DMS114 treated with DMSO at 0.1 percent for 48 hours (cell line): Measurements from ENCODE around the gene UBAP1.
"Not testable (repeated sequence)": the region's sequence is repeated elsewhere in the genome, so short reads cannot be mapped to it uniquely, and the experiment has no call there.

Source experiments
- DNase-seq: peaks from one replicate; lab custom pipeline; 2025; ENCODE audit not compliant: unreplicated experiment; lab: John Stamatoyannopoulos, UW

UBAP1 gene

GRCh38 chr9:34179213-34180136 is 632 bp downstream of the UBAP1 start:
- peak; percentile 28 for DNase-seq

- DNase-seq = no peak
These were observed 7.1 kb downstream of the UBAP1 start for GRCh38 chr9:34185778-34186551.

GRCh38 chr9:34187891-34188240 is 9.0 kb downstream of the UBAP1 start:
- no peak for DNase-seq

DNA sequence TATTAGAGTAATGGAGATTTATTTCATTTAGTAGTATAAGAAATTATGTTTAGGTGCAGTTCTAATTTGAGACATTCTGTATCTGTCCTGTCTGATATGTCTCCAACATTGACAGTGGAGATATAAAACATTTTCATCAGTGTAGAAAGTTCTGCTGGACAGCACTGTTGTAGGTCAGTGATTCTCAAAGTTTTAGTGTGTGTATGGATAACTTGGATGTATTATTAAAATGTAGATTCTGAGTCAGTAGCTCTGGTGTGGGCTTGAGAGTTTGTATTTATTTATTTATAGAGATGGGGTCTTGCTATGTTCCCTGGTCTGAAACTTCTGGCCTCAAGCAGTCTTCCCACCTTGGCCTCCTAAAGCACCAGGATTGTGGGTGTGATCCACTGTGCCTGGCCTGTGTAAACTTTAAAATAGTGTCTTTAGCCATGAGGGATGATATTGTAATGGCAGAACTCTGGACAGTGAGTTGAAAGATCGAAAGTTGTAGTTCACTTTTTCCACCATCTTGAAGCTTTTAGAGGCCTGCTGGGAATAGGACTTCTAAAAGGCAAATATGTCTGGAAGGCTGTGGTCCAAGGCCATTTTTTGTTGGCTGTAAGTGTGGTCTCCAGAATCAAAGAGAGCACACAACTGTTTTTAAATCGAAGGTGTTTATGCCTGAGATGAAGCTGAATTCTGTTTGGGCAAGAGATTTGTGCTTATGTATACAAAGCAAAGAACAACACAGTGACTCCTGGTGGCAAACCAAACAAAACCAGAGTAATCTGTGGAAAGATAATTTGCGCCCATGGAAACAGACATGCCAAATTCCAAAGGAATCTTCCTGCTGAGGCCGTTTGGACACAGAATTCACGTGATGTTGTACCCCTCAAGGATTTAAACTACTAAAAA is 12.4 kb downstream of the UBAP1 start:
- no peak for DNase-seq

- no peak for DNase-seq
These were observed 16.3 kb downstream of the UBAP1 start for GRCh38 chr9:34195143-34195542.

GRCh38 chr9:34197286-34197685 is 18.4 kb downstream of the UBAP1 start:
- DNase-seq = not testable (repeated sequence)

DNA sequence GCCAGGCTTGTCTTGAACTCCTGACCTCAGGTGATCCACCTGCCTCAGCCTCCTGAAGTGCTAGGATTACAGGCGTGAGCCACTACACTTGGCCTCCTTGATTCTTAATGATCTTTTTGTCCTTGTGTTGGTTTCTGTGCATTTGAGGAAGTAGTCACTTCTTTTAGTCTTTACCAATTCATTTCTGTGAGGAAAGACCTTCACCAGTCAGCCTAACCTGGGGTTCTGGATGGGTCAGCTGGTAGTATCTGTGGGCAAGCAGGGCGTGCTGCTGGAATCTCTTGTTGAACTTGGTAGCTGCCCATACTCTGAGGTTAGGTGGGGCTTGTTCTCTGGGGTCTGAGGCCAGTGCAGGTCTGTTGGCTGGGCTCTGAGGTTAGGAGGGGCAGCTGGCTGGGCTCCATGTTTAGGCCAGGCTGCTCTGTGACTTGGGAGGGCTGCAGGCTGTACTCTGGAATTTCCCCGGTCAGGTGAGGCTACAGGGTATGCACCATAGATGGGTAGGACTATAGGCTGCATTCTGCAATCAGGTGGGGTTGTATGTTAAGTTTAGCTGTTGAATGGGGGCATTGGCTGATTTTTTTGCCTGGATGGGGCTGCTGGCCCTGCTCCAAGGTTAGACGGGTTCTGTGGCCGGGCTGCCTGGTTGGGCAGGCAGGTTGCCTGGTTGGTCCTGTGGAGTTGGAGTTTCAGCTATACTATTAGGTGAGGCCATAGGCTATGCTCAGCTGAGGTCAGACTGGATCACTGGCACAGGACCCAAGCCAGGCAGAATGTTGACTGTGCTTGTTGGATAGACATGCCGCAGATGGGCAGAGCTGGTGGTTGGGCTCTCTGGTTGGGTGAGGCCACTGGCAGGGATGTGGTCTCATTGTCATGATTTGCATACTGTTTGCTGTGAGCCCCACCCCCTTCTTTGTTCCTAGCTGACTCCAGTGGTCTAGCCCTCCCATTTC is 19.2 kb downstream of the UBAP1 start:
- no peak for DNase-seq

GRCh38 chr9:34200092-34200491 is 21.2 kb downstream of the UBAP1 start:
- no peak for DNase-seq

GRCh38 chr9:34203275-34203991 is 24.6 kb downstream of the UBAP1 start:
- no peak for DNase-seq

GRCh38 chr9:34203992-34204635 is 25.3 kb downstream of the UBAP1 start:
- no peak for DNase-seq

DNA sequence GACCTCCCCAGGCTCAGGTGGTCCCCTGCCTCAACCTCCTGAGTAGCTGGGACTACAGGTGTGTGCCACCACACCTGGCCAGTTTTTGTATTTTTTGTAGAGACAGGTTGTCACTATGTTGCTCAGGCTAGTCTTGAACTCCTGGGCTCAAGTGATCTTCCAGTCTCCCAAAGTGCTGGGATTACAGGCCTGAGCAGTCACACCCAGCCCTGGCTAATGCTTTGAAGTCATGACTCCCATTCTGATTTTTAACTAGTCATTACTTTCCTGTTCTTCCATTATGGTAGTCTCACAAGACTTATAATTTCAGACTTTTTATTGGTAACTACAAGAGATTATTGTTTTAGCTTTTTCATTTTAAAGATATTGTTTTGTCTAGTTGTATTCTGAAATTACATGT is 26.3 kb downstream of the UBAP1 start:
- DNase-seq = no peak

DNA sequence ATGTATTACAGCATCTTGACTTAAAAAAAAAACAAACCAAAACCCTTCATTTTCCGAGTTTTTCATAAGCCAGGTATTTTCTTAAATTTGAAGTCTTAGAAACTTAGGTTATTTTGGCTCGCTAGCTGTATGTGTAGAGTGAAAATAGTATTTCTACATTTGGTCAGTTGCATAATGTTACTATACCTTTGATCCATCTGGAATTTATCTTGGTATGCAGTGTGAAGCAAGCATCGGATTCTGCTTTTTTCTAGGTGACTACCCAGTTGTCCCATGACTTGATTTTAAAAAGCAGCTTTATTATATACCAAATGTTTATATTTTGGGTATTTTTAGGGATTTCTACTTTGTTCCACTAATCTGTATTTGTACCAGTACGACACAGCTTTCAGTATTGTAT is 27.7 kb downstream of the UBAP1 start:
- DNase-seq = no peak

- no peak for DNase-seq
These were observed 32.6 kb downstream of the UBAP1 start for GRCh38 chr9:34211395-34211794.

GRCh38 chr9:34214354-34215000 is 35.6 kb downstream of the UBAP1 start:
- not testable (repeated sequence) for DNase-seq

DNA sequence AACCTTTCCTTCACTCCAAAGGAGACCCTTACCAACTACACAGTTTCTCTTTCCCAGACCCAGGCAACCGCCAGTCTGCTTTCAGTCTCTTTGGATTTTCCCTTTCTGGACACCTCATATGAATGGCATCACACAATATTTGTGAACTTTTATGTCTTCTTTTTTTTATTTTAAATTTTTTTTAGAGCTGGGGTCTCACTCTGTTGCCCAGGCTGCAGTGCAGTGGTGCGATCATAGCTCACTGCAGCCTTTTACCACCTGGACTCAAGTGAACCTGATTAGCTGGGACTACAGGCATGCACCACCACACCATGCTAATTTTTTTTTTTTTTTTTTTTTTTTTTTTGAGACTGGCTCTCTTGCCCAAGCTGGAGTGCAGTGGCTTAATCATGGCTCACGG is 37.5 kb downstream of the UBAP1 start:
- DNase-seq = no peak

- not testable (repeated sequence) for DNase-seq
These were observed 38.2 kb downstream of the UBAP1 start for GRCh38 chr9:34217015-34217414.

GRCh38 chr9:34218446-34218845 is 39.6 kb downstream of the UBAP1 start:
- DNase-seq = no peak

GRCh38 chr9:34219421-34219820 is 40.6 kb downstream of the UBAP1 start:
- no peak for DNase-seq
